ENCODE measurements around the gene OR2AT4.

DNA sequence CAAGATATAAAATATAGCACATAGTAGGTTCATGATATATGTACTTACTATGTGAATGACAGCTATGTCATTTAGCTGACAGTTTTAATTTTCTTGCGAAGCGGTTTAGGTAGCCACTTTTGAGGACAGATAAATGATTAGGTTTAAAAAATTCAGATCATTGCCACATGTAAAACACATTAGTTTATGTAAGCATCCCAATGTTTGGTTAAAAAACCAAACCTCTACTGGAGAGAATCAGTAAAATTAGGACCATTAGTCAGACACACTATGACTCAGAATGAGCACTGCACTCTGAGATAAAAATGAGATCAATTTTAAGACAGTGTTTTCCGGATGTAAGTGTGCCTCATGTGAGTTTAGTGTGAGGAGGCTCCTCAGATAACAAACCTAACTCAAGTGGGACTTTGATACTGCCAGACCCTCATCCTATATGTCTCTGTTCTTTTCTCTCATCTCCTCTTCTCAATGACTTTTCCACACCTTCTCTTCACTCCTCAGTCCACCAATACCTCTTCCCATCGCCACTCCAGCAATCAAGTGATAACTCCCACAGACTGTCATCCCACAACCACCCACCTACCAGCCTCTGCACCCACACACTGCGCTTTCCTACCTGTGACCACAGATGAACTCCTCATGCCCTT is 6.8 kb upstream of the OR2AT4 start:
- TF ChIP-seq, protein P1, sequence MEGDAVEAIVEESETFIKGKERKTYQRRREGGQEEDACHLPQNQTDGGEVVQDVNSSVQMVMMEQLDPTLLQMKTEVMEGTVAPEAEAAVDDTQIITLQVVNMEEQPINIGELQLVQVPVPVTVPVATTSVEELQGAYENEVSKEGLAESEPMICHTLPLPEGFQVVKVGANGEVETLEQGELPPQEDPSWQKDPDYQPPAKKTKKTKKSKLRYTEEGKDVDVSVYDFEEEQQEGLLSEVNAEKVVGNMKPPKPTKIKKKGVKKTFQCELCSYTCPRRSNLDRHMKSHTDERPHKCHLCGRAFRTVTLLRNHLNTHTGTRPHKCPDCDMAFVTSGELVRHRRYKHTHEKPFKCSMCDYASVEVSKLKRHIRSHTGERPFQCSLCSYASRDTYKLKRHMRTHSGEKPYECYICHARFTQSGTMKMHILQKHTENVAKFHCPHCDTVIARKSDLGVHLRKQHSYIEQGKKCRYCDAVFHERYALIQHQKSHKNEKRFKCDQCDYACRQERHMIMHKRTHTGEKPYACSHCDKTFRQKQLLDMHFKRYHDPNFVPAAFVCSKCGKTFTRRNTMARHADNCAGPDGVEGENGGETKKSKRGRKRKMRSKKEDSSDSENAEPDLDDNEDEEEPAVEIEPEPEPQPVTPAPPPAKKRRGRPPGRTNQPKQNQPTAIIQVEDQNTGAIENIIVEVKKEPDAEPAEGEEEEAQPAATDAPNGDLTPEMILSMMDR (IDR thresholded peaks at IDR 0.05), result no peak
- no peak for TF ChIP-seq POLR2A (IDR thresholded peaks at IDR 0.05)

Measured in lower leg skin (tissue), 3 donors.